H9 (cell line): ENCODE data around the gene RFESD. TPM values are rescaled to one million over a fixed set of nuclear protein-coding genes. Genes with fewer than 3 reads are reported as not detected.

ENCODE experiments used
- DNase-seq: peaks from one replicate; pipeline ENCODE4 v3.0.0-alpha.2; 2017
- H2AFZ ChIP-seq: one replicate; pipeline ENCODE4 v1.6.1; 2013; ENCODE audit warnings: mild to moderate bottlenecking, low read length, control low read depth, moderate library complexity
- H2AK5ac ChIP-seq: 2 replicates; pipeline ENCODE4 v1.6.1; 2013; ENCODE audit warnings: low read length, control low read depth, mixed read lengths; ENCODE audit not compliant: insufficient read length
- H2BK120ac ChIP-seq: one replicate; pipeline ENCODE4 v1.6.1; 2013; ENCODE audit warnings: low read depth, mild to moderate bottlenecking, low read length, control low read depth, inconsistent platforms; ENCODE audit not compliant: poor library complexity, severe bottlenecking
- H2BK12ac ChIP-seq: 2 replicates; pipeline ENCODE4 v1.6.1; 2013; ENCODE audit warnings: low read length, control low read depth, mixed read lengths, low read depth; ENCODE audit not compliant: insufficient read length
- H2BK15ac ChIP-seq: 2 replicates; pipeline ENCODE4 v1.6.1; 2013; ENCODE audit warnings: low read depth, low read length, control low read depth
- H2BK20ac ChIP-seq: one replicate; pipeline ENCODE4 v1.6.1; 2013; ENCODE audit warnings: low read depth, mild to moderate bottlenecking, low read length, control low read depth, inconsistent platforms; ENCODE audit not compliant: poor library complexity, severe bottlenecking
- H2BK5ac ChIP-seq: 2 replicates; pipeline ENCODE4 v1.6.1; 2013; ENCODE audit warnings: low read length, control low read depth, mixed read lengths; ENCODE audit not compliant: insufficient read length
- H3K14ac ChIP-seq: 2 replicates; pipeline ENCODE4 v1.6.1; 2013; ENCODE audit warnings: low read length, control low read depth; ENCODE audit not compliant: insufficient read depth
- H3K18ac ChIP-seq: 2 replicates; pipeline ENCODE4 v1.6.1; 2013; ENCODE audit warnings: low read depth, mild to moderate bottlenecking, mixed read lengths, low read length, control low read depth; ENCODE audit not compliant: insufficient read length
- H3K23ac ChIP-seq: 2 replicates; pipeline ENCODE4 v1.6.1; 2013; ENCODE audit warnings: low read length, control low read depth, mixed read lengths, low read depth; ENCODE audit not compliant: insufficient read length
- H3K23me2 ChIP-seq: 2 replicates; pipeline ENCODE4 v1.6.1; 2013; ENCODE audit warnings: low read depth, mild to moderate bottlenecking, mixed read lengths, low read length, control low read depth; ENCODE audit not compliant: insufficient read length, poor library complexity, severe bottlenecking
- H3K27ac ChIP-seq: 2 replicates; pipeline ENCODE4 v1.5.1; 2013; ENCODE audit warnings: low read length, control low read depth, mixed read lengths, low read depth; ENCODE audit not compliant: insufficient read length
- H3K27me3 ChIP-seq: 2 replicates; pipeline ENCODE4 v1.6.1; 2013; ENCODE audit warnings: low read length, control low read depth, inconsistent platforms; ENCODE audit not compliant: insufficient read depth
- H3K4ac ChIP-seq: 2 replicates; pipeline ENCODE4 v1.6.1; 2013; ENCODE audit warnings: low read depth, mild to moderate bottlenecking, control low read depth, inconsistent platforms, low read length, moderate library complexity
- H3K4me1 ChIP-seq: 2 replicates; pipeline ENCODE4 v1.6.1; 2013; ENCODE audit warnings: low read length, control low read depth, inconsistent platforms; ENCODE audit not compliant: insufficient read depth
- H3K4me2 ChIP-seq: 2 replicates; pipeline ENCODE4 v1.6.1; 2013; ENCODE audit warnings: low read length, control low read depth, mixed read lengths; ENCODE audit not compliant: insufficient read length, insufficient read depth
- H3K56ac ChIP-seq: 2 replicates; pipeline ENCODE4 v1.6.1; 2013; ENCODE audit warnings: low read depth, mild to moderate bottlenecking, mixed read lengths, low read length, control low read depth; ENCODE audit not compliant: insufficient read length
- H3K79me1 ChIP-seq: 2 replicates; pipeline ENCODE4 v1.6.1; 2013; ENCODE audit warnings: low read depth, mild to moderate bottlenecking, moderate library complexity, low read length, control low read depth, inconsistent platforms; ENCODE audit not compliant: insufficient read depth, poor library complexity, severe bottlenecking
- H3K79me2 ChIP-seq: 2 replicates; pipeline ENCODE4 v1.6.1; 2013; ENCODE audit warnings: low read length, control low read depth, inconsistent platforms; ENCODE audit not compliant: insufficient read depth
- H3K9ac ChIP-seq: 2 replicates; pipeline ENCODE4 v1.6.1; 2013; ENCODE audit warnings: low read length, control low read depth, mixed read lengths; ENCODE audit not compliant: insufficient read length; ENCODE audit errors: extremely low read depth
- H3K9me3 ChIP-seq: one replicate; pipeline ENCODE4 v1.6.1; 2013; ENCODE audit warnings: low read depth, low read length, inconsistent platforms; ENCODE audit not compliant: control insufficient read depth
- H3T11ph ChIP-seq: one replicate; pipeline ENCODE4 v1.6.1; 2013; ENCODE audit warnings: mild to moderate bottlenecking, low read length, control low read depth, inconsistent platforms
- H4K20me1 ChIP-seq: one replicate; pipeline ENCODE4 v1.6.1; 2013; ENCODE audit not compliant: control insufficient read depth, insufficient read length, insufficient read depth
- H4K5ac ChIP-seq: 2 replicates; pipeline ENCODE4 v1.6.1; 2013; ENCODE audit warnings: low read depth, mild to moderate bottlenecking, mixed read lengths, low read length, control low read depth; ENCODE audit not compliant: insufficient read length
- H4K8ac ChIP-seq: replicated peaks from 2 replicates; pipeline ENCODE4 v1.6.1; 2013; ENCODE audit warnings: low read length, control low read depth, mixed read lengths, low read depth; ENCODE audit not compliant: insufficient read length
- H4K91ac ChIP-seq: 2 replicates; pipeline ENCODE4 v1.6.1; 2013; ENCODE audit warnings: low read depth, mild to moderate bottlenecking, moderate library complexity, mixed read lengths, low read length, control low read depth; ENCODE audit not compliant: insufficient read length
- H3K27ac Mint-ChIP-seq, 3 experiments: 2 replicates in 2 of 3; 3 replicates in 1 of 3; pipeline ENCODE4 v1.8.0; 2020 to 2021; ENCODE audit warnings: mixed read lengths in 3 of 3, mild to moderate bottlenecking in 1 of 3, moderate library complexity in 1 of 3
- H3K27me3 Mint-ChIP-seq: 2 replicates; pipeline ENCODE4 v1.8.0; 2021; ENCODE audit warnings: low read depth, mild to moderate bottlenecking, moderate library complexity, mixed read lengths
- H3K36me3 Mint-ChIP-seq, 3 experiments: 2 replicates in 2 of 3; 3 replicates in 1 of 3; pipeline ENCODE4 v1.8.0; 2020 to 2021; ENCODE audit warnings: low read depth in 3 of 3, mixed read lengths in 3 of 3; ENCODE audit not compliant: insufficient read depth in 1 of 3
- H3K4me1 Mint-ChIP-seq, 2 experiments: 2 replicates each; pipeline ENCODE4 v1.8.0; 2020; ENCODE audit warnings: mixed read lengths in 2 of 2
- H3K4me3 Mint-ChIP-seq, 2 experiments: 2 replicates in 1 of 2; 3 replicates in 1 of 2; pipeline ENCODE4 v1.8.0; 2020 to 2021; ENCODE audit warnings: mild to moderate bottlenecking in 2 of 2, mixed read lengths in 2 of 2, moderate library complexity in 1 of 2
- H3K9me3 Mint-ChIP-seq, 2 experiments: 2 replicates in 1 of 2; 3 replicates in 1 of 2; pipeline ENCODE4 v1.8.0; 2020; ENCODE audit warnings: mild to moderate bottlenecking in 2 of 2, mixed read lengths in 2 of 2, moderate library complexity in 1 of 2
- CTCF ChIP-seq: fragments of 200-600 bp; sonication (generic); conservative IDR thresholded peaks from 3 replicates; pipeline ENCODE4 v1.8.0; 2021; ENCODE audit warnings: antibody characterized with exemption, mild to moderate bottlenecking
- WGBS: extraction: QIAGEN DNeasy Blood & Tissue Kit; methylation state at CpG from one replicate; pipeline ENCODE4 v1.1.7; 2013; ENCODE audit warnings: missing lambda C conversion rate, low lambda C conversion rate, mixed read lengths; ENCODE audit not compliant: insufficient read length; ENCODE audit errors: extremely low coverage; 5-methylcytosine and 5-hydroxymethylcytosine counted together
- total RNA-seq: library from RNA; stranded (reverse); gene quantifications from 2 replicates; pipeline ENCODE4 v1.2.1, GENCODE V29; 2021

The RFESD gene
- total RNA-seq, 1 experiment from 2014 or later: 1.7 TPM

GRCh38 chr5:95626701-95627100, 19.9 kb upstream of the RFESD start:
- H4K5ac ChIP-seq: no peak overlapping the region
- H3K18ac ChIP-seq: no peak overlapping the region
- no peak overlapping the region for H4K8ac ChIP-seq
- H3K14ac ChIP-seq: no peak overlapping the region
- Mint-ChIP-seq H3K27ac (no peak overlapping the region), H3K27me3 (peaks cover 32% of the 10 kb centered on the region), H3K4me3 (no peak overlapping the region), H3K36me3 (peaks cover 15 to 30% (median 20%) of the 10 kb centered on the region in 3 experiments), H3K4me1 (peaks cover 1 to 7% of the 10 kb centered on the region in 2 experiments; a peak in 2 of 4 replicates), H3K9me3 (peaks cover 26 to 28% of the 10 kb centered on the region in 2 experiments)
- H4K91ac ChIP-seq: no peak overlapping the region
- H3T11ph ChIP-seq: no peak overlapping the region
- H3K9ac ChIP-seq: no peak overlapping the region
- no peak overlapping the region for H2BK5ac ChIP-seq
- no peaks in the 10 kb centered on the region for H4K20me1 ChIP-seq
- no CpG with 5 or more reads among the region's 1 CpG for WGBS
- H3K23ac ChIP-seq: no peak overlapping the region
- no peak overlapping the region for H2AFZ ChIP-seq
- H2BK15ac ChIP-seq: no peak overlapping the region
- peaks cover 20% of the 10 kb centered on the region for H3K9me3 ChIP-seq
- H2BK120ac ChIP-seq: no peak overlapping the region
- no peak for TF ChIP-seq CTCF
- H3K23me2 ChIP-seq: no peaks in the 10 kb centered on the region
- H3K79me2 ChIP-seq: no peaks in the 10 kb centered on the region
- no peak for DNase-seq
- peaks cover 7% of the 10 kb centered on the region; the same call in 1 of the 2 replicates for H3K27me3 ChIP-seq
- H3K56ac ChIP-seq: no peak overlapping the region
- H2BK20ac ChIP-seq: no peak overlapping the region
- H3K4me1 ChIP-seq: no peaks in the 10 kb centered on the region
- H3K4ac ChIP-seq: no peak overlapping the region
- H2AK5ac ChIP-seq: no peak overlapping the region
- H3K4me2 ChIP-seq: no peak overlapping the region
- no peak overlapping the region for H2BK12ac ChIP-seq
- no peaks in the 10 kb centered on the region for H3K79me1 ChIP-seq
- H3K27ac ChIP-seq: no peak overlapping the region
